SK-N-SH (cell line): ENCODE measurements around the gene C3AR1. TPM values are rescaled to one million over a fixed set of nuclear protein-coding genes. Genes with fewer than 3 reads are reported as not detected.
A peak's percentile ranks its signal among the peaks of the same experiment; 100 is the strongest.

Source experiments
- CTCF ChIA-PET: fragments of 300-600, 350-600 bp; formaldehyde crosslinking; extraction: SDS; loops from one replicate; lab custom pipeline; 2021; lab: Yijun Ruan, JAX
- POLR2A ChIA-PET: fragments of 350-600 bp; sonication (Branson Sonifier 250); formaldehyde crosslinking; extraction: SDS; loops from one replicate; lab custom pipeline; 2020; ENCODE audit warnings: antibody characterized with exemption, inconsistent platforms; lab: Yijun Ruan, JAX
- DNase-seq: peaks from one replicate; pipeline ENCODE4 v3.0.0; 2012
- H2AFZ ChIP-seq: fragments of 200-600 bp; sonication (generic); 2 replicates; pipeline ENCODE4 v1.8.1; 2016; ENCODE audit warnings: antibody characterized with exemption, mild to moderate bottlenecking, low read depth
- H3F3A ChIP-seq: fragments of 200-600 bp; sonication (generic); replicated peaks from 2 replicates; pipeline ENCODE3; 2016; ENCODE audit warnings: antibody characterized with exemption, mild to moderate bottlenecking; ENCODE audit not compliant: insufficient read depth
- H3K27ac ChIP-seq, 2 experiments: fragments of 200-500 bp in 1 of 2; fragments of 200-600 bp in 1 of 2; sonication (Bioruptor generic) in 1 of 2; sonication (generic), shearing (Covaris generic) in 1 of 2; 2 replicates each; pipeline versions ENCODE4 v1.5.1 to v1.6.1; 2014 to 2016; ENCODE audit warnings: low read depth in 2 of 2, inconsistent platforms in 1 of 2, low read length in 1 of 2, mild to moderate bottlenecking in 1 of 2, mixed read lengths in 1 of 2
- H3K27me3 ChIP-seq: fragments of 200-600 bp; sonication (generic), shearing (Covaris generic); 2 replicates; pipeline ENCODE4 v1.6.1; 2016; ENCODE audit warnings: mixed run types; ENCODE audit not compliant: insufficient read depth
- H3K36me3 ChIP-seq, 2 experiments: fragments of 200-500 bp in 1 of 2; fragments of 200-600 bp in 1 of 2; sonication (Bioruptor generic) in 1 of 2; sonication (generic) in 1 of 2; replicated peaks in 1 of 2; 2 replicates each; pipeline versions ENCODE3 to v1.5.1; 2014 to 2016; ENCODE audit warnings: low read length in 1 of 2, mild to moderate bottlenecking in 1 of 2; ENCODE audit not compliant: insufficient read depth in 2 of 2, control insufficient read depth in 1 of 2
- H3K4me1 ChIP-seq, 2 experiments: fragments of 200-500 bp in 1 of 2; fragments of 200-600 bp in 1 of 2; sonication (Bioruptor generic) in 1 of 2; sonication (generic), shearing (Covaris generic) in 1 of 2; 2 replicates each; pipeline versions ENCODE4 v1.5.1 to v1.6.1; 2014 to 2016; ENCODE audit warnings: low read depth in 1 of 2, low read length in 1 of 2, mixed run types in 1 of 2; ENCODE audit not compliant: insufficient read depth in 2 of 2, control insufficient read depth in 1 of 2
- H3K4me2 ChIP-seq: fragments of 200-600 bp; sonication (generic), shearing (Covaris generic); 2 replicates; pipeline ENCODE4 v1.6.1; 2017; ENCODE audit warnings: mixed run types
- H3K4me3 ChIP-seq, 2 experiments: fragments of 200-500 bp in 1 of 2; fragments of 200-600 bp in 1 of 2; sonication (Bioruptor generic) in 1 of 2; sonication (generic), shearing (Covaris generic) in 1 of 2; 2 replicates each; pipeline versions ENCODE4 v1.5.1 to v1.8.1; 2014 to 2016; ENCODE audit warnings: low read depth in 2 of 2, inconsistent platforms in 1 of 2, low read length in 1 of 2, mild to moderate bottlenecking in 1 of 2, mixed read lengths in 1 of 2, moderate library complexity in 1 of 2
- H3K79me2 ChIP-seq: fragments of 200-600 bp; sonication (generic); 2 replicates; pipeline ENCODE4 v1.8.1; 2017; ENCODE audit warnings: mild to moderate bottlenecking; ENCODE audit not compliant: insufficient read depth
- H3K9ac ChIP-seq: fragments of 200-600 bp; sonication (generic); 2 replicates; pipeline ENCODE4 v1.6.1; 2017; ENCODE audit warnings: mixed run types
- H3K9me2 ChIP-seq: fragments of 200-600 bp; sonication (generic); 2 replicates; pipeline ENCODE4 v1.6.1; 2017; ENCODE audit warnings: mixed run types
- H3K9me3 ChIP-seq: fragments of 200-600 bp; sonication (generic); 2 replicates; pipeline ENCODE4 v1.6.1; 2017; ENCODE audit warnings: mixed run types, mild to moderate bottlenecking, moderate library complexity
- H4K20me1 ChIP-seq: fragments of 200-600 bp; sonication (generic); 2 replicates; pipeline ENCODE4 v1.6.1; 2017; ENCODE audit warnings: mild to moderate bottlenecking, mixed run types; ENCODE audit not compliant: insufficient read depth
- CHD2 ChIP-seq: fragments of 150-350 bp; IDR thresholded peaks from 2 replicates; pipeline ENCODE4 v1.6.1; 2018; ENCODE audit warnings: low read length; ENCODE audit not compliant: partially characterized antibody
- ELF1 ChIP-seq: IDR thresholded peaks from 2 replicates; pipeline ENCODE4 v1.4.0; 2012
- FOSL2 ChIP-seq: IDR thresholded peaks from 2 replicates; pipeline ENCODE4 v1.4.0; 2012; ENCODE audit warnings: low read depth, mild to moderate bottlenecking, moderate library complexity, borderline replicate concordance
- FOXM1 ChIP-seq: IDR thresholded peaks from 2 replicates; pipeline ENCODE4 v1.4.0; 2012; ENCODE audit warnings: low read depth, mild to moderate bottlenecking
- GABPA ChIP-seq: IDR thresholded peaks from 2 replicates; pipeline ENCODE4 v1.4.0; 2012; ENCODE audit warnings: low read depth, mild to moderate bottlenecking
- GATA2 ChIP-seq: sonication (generic); formaldehyde crosslinking; IDR thresholded peaks from 2 replicates; pipeline ENCODE4 v1.5.0; 2020; ENCODE audit warnings: mild to moderate bottlenecking, missing genetic modification reagents
- IRF3 ChIP-seq: fragments of 150-350 bp; IDR thresholded peaks from 2 replicates; pipeline ENCODE4 v1.6.1; 2016; ENCODE audit warnings: mild to moderate bottlenecking, low read depth, low read length
- JUND ChIP-seq: IDR thresholded peaks from 2 replicates; pipeline ENCODE4 v1.4.0; 2012
- MAX ChIP-seq: IDR thresholded peaks from 2 replicates; pipeline ENCODE4 v1.4.0; 2012; ENCODE audit warnings: low read depth
- RAD21 ChIP-seq: IDR thresholded peaks from 2 replicates; pipeline ENCODE4 v1.6.1; 2012; ENCODE audit warnings: mild to moderate bottlenecking, low read length
- SMC3 ChIP-seq: IDR thresholded peaks from 2 replicates; pipeline ENCODE4 v1.6.1; 2012; ENCODE audit warnings: low read depth, low read length, improper control_type of control experiment
- TAF1 ChIP-seq: IDR thresholded peaks from 2 replicates; pipeline ENCODE4 v1.6.1; 2012; ENCODE audit warnings: low read depth, mild to moderate bottlenecking, low read length, moderate library complexity, borderline replicate concordance
- TCF12 ChIP-seq: IDR thresholded peaks from 2 replicates; pipeline ENCODE4 v1.4.0; 2012
- TEAD4 ChIP-seq: IDR thresholded peaks from 2 replicates; pipeline ENCODE4 v1.4.0; 2012; ENCODE audit warnings: mild to moderate bottlenecking, borderline replicate concordance; ENCODE audit not compliant: insufficient read depth
- whole genome bisulfite sequencing: methylation state at CpG from one replicate; pipeline ENCODE4 v1.1.6; 2017; ENCODE audit warnings: low lambda C conversion rate; 5-methylcytosine and 5-hydroxymethylcytosine counted together
- polyA plus RNA-seq, 3 experiments: library from polyadenylated mRNA; depleted of rRNA; stranded (reverse); fragments of >200 nt; gene quantifications; 2 replicates each; pipeline ENCODE4 v1.2.3, GENCODE V29; 2012
- TF ChIP-seq, protein P1 (sequence below): fragments of 150-350 bp; IDR thresholded peaks from 2 replicates; pipeline ENCODE4 v1.6.1; 2017; ENCODE audit warnings: antibody characterized with exemption, low read length, low read depth, borderline replicate concordance
- TF ChIP-seq, protein P2 (sequence below): IDR thresholded peaks from 2 replicates; pipeline ENCODE4 v1.4.0; 2012; ENCODE audit warnings: low read depth, borderline replicate concordance

Gene C3AR1
- polyA plus RNA-seq, 1 of the 3 experiments (the other 2 are of a cell fraction): 1.4 TPM

- peak overlapping the region; percentile 31 to 63; a peak in 2 of 4 replicates for H3K27ac ChIP-seq
- H3K27me3 ChIP-seq: no peaks in the 10 kb centered on the region
- H3K9me3 ChIP-seq: no peaks in the 10 kb centered on the region
- no peaks in the 10 kb centered on the region for H3K9me2 ChIP-seq
- peak overlapping the region; percentile 84; the same call in 1 of the 2 replicates for H2AFZ ChIP-seq
- peaks cover 22% of the 10 kb centered on the region for H4K20me1 ChIP-seq
- WGBS: 21% methylated on average over 16 of the region's 17 CpGs
- CTCF ChIA-PET: interaction anchor here (1.0 to 6.3 kb wide), 3 partner anchors 12 to 53 kb away, joined by 3 to 41 read pairs (median 16); no protein-coding TSS in a partner anchor
- H3K9ac ChIP-seq: peak overlapping the region; percentile 90
- peak overlapping the region; percentile 91 for H3K4me2 ChIP-seq
- H3K36me3 ChIP-seq: no peaks in the 10 kb centered on the region
- peaks cover 14% of the 10 kb centered on the region for H3F3A ChIP-seq
- H3K4me3 ChIP-seq: peak overlapping the region; percentile 85 to 89
- DNase-seq: peak; percentile 74
- H3K79me2 ChIP-seq: peaks cover 51% of the 10 kb centered on the region
- no peak for TF ChIP-seq TAF1
- no peak for TF ChIP-seq ELF1
- TF ChIP-seq GABPA: no peak
- TF ChIP-seq RAD21: no peak
- no peak for TF ChIP-seq GATA2 (CRISPR knock-in tag)
- TF ChIP-seq CHD2: no peak
- no peak; the same call in 1 of the 2 replicates for TF ChIP-seq MAX
- TF ChIP-seq TEAD4: no peak
- TF ChIP-seq IRF3: no peak
- 0 out of 2 replicates have a peak, but pooled peaks have one; percentile 6 for TF ChIP-seq JUND
- TF ChIP-seq FOSL2: 0 out of 2 replicates have a peak, but pooled peaks have one; percentile 5
- TF ChIP-seq, protein P1, sequence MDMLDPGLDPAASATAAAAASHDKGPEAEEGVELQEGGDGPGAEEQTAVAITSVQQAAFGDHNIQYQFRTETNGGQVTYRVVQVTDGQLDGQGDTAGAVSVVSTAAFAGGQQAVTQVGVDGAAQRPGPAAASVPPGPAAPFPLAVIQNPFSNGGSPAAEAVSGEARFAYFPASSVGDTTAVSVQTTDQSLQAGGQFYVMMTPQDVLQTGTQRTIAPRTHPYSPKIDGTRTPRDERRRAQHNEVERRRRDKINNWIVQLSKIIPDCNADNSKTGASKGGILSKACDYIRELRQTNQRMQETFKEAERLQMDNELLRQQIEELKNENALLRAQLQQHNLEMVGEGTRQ: no peak
- TF ChIP-seq FOXM1: no peak
- no peak for TF ChIP-seq TCF12
- no peak for TF ChIP-seq SMC3
- TF ChIP-seq, protein P2, sequence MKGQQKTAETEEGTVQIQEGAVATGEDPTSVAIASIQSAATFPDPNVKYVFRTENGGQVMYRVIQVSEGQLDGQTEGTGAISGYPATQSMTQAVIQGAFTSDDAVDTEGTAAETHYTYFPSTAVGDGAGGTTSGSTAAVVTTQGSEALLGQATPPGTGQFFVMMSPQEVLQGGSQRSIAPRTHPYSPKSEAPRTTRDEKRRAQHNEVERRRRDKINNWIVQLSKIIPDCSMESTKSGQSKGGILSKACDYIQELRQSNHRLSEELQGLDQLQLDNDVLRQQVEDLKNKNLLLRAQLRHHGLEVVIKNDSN: no peak
- TF ChIP-seq, all 33 proteins: peak for 2
- POLR2A ChIA-PET: no interaction called here
- H3K4me1 ChIP-seq: peaks cover 30 to 32% of the 10 kb centered on the region in 2 experiments
Measured at GRCh38 chr12:8033153-8034044, 32.8 kb downstream of the C3AR1 start.
